DMS79 (cell line): ENCODE measurements around the gene ARHGEF12.
A peak's percentile ranks its signal among the peaks of the same experiment; 100 is the strongest.

Source experiments
- DNase-seq: peaks from one replicate; lab custom pipeline; 2025; lab: John Stamatoyannopoulos, UW

ARHGEF12 gene

GRCh38 chr11:120318906-120319305, 17.3 kb upstream of the ARHGEF12 start:
- DNase-seq: no peak

- peak; percentile 88 for DNase-seq
These were observed 11.0 kb upstream of the ARHGEF12 start, which contains the start of gene TLCD5 for GRCh38 chr11:120324932-120325810. Gene TLCD5, plus strand, starts transcription at chr11:120325299. Its CDS starts 2,143 bp downstream, at chr11:120327442.

- DNase-seq: no peak
These were observed 10.0 kb upstream of the ARHGEF12 start for GRCh38 chr11:120326228-120326627.

GRCh38 chr11:120326845-120327281, 9.3 kb upstream of the ARHGEF12 start:
- no peak for DNase-seq

GRCh38 chr11:120327311-120327710, 8.9 kb upstream of the ARHGEF12 start:
- no peak for DNase-seq

GRCh38 chr11:120329556-120329955, 6.7 kb upstream of the ARHGEF12 start:
- DNase-seq: no peak

GRCh38 chr11:120330045-120330444, 6.2 kb upstream of the ARHGEF12 start:
- no peak for DNase-seq

GRCh38 chr11:120331301-120331996, 4.8 kb upstream of the ARHGEF12 start:
- DNase-seq: no peak

GRCh38 chr11:120332822-120333716, 3.1 kb upstream of the ARHGEF12 start:
- DNase-seq: no peak

GRCh38 chr11:120333801-120334200, 2.4 kb upstream of the ARHGEF12 start:
- DNase-seq: no peak

- no peak for DNase-seq
These were observed 1.9 kb upstream of the ARHGEF12 start for GRCh38 chr11:120334332-120334731.

GRCh38 chr11:120334894-120335462, 1.2 kb upstream of the ARHGEF12 start:
- DNase-seq: peak; percentile 79

- no peak for DNase-seq
These were observed 681 bp upstream of the ARHGEF12 start for GRCh38 chr11:120335556-120335907.

GRCh38 chr11:120336641-120337354, 585 bp downstream of the ARHGEF12 start:
- no peak for DNase-seq

GRCh38 chr11:120337355-120338106, 1.3 kb downstream of the ARHGEF12 start:
- DNase-seq: peak; percentile 8

- no peak for DNase-seq
These were observed 2.1 kb downstream of the ARHGEF12 start for GRCh38 chr11:120338107-120338933.

GRCh38 chr11:120339394-120339890, 3.2 kb downstream of the ARHGEF12 start:
- peak; percentile 15 for DNase-seq

GRCh38 chr11:120340529-120340928, 4.3 kb downstream of the ARHGEF12 start:
- no peak for DNase-seq

GRCh38 chr11:120342226-120342625, 6.0 kb downstream of the ARHGEF12 start:
- DNase-seq: no peak
